ENCODE measurements around the gene NPM3. TPM values are rescaled to one million over a fixed set of nuclear protein-coding genes. Genes with fewer than 3 reads are reported as not detected.

The NPM3 gene
- total and polyA plus RNA-seq, 2 of the 4 experiments (the other 2 are of a cell fraction) = 84.1 to 112 TPM

DNA sequence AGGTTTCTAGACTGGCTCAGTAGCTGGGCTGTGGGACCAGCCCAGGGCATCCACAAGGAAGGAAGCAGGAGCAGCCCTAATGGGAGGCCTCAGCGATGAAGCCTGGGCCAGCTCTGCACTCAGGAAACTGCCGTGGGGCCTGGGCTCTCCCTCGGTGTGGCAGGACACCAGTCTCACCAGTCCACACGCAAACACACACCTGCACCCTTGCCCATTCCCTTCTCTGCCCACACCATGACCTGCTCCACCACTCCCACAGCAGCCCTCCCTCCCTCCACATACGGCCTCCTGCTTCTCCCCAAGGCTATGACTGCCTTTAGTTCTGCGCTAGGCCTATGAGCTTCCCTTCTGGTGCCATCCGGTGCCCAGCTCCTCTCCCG lies 14.5 kb downstream of the NPM3 start:
- Histone ChIP-seq H3K27me3 (ENCODE audit: control insufficient read depth, insufficient read depth, low read length) (peaks cover 88% of the 10 kb centered on the region), H3K56ac (ENCODE audit: extremely low read depth, insufficient read depth, low read length) (no peak overlapping the region), H3K14ac (replicated peaks; ENCODE audit: low read depth, low read length) (no peak overlapping the region), H4K20me1 (ENCODE audit: insufficient read depth, low read length) (no peaks in the 10 kb centered on the region), H4K8ac (ENCODE audit: low read depth in 2 of 2, low read length in 2 of 2) (no peak overlapping the region), H3K4me1 (ENCODE audit: control insufficient read depth, insufficient read depth, low read length) (no peaks in the 10 kb centered on the region), H2BK15ac (ENCODE audit: low read depth, low read length) (no peak overlapping the region), H2BK120ac (ENCODE audit: low read depth, low read length) (no peak overlapping the region), H3K9me3 (ENCODE audit: control insufficient read depth, insufficient read depth, low read length) (no peaks in the 10 kb centered on the region; the same call in 1 of the 2 replicates), H3K9ac (ENCODE audit: low read depth, low read length) (no peak overlapping the region), H2BK5ac (ENCODE audit: low read depth, low read length, poor library complexity, severe bottlenecking) (no peak overlapping the region), H3K4me2 (ENCODE audit: low read depth, low read length) (no peak overlapping the region), H2AK5ac (ENCODE audit: low read depth, low read length) (no peak overlapping the region), H4K91ac (ENCODE audit: insufficient read depth, low read depth, low read length) (no peak overlapping the region), H3K18ac (ENCODE audit: low read depth, low read length) (no peak overlapping the region), H3K36me3 (ENCODE audit: control insufficient read depth, insufficient read depth, low read length) (no peaks in the 10 kb centered on the region), H3K23ac (ENCODE audit: low read depth, low read length) (0 out of 2 replicates have a peak overlapping the region, but pooled peaks have one; percentile 14), H4K5ac (ENCODE audit: low read depth, low read length) (no peak overlapping the region), H2AFZ (replicated peaks; ENCODE audit: low read length, poor library complexity) (no peak overlapping the region), H2BK20ac (ENCODE audit: low read depth, low read length) (no peak overlapping the region), H3K27ac (ENCODE audit: insufficient read depth, low read length) (no peak overlapping the region), H2AK9ac (replicated peaks; ENCODE audit: low read depth, low read length, poor library complexity) (no peak overlapping the region), H3K4me3 (ENCODE audit: insufficient read depth, low read depth, low read length) (no peak overlapping the region), H3K79me1 (ENCODE audit: low read depth in 1 of 2, low read length in 2 of 2) (no peaks in the 10 kb centered on the region), H3K4ac (ENCODE audit: low read depth, low read length) (no peak overlapping the region), H3K9me1 (ENCODE audit: insufficient read depth, low read length) (no peaks in the 10 kb centered on the region)
- intact Hi-C loops (cut with micrococcal nuclease) = no loop called here
- POLR2A ChIA-PET (ENCODE audit: unreplicated experiment) = no interaction called here
- dilution Hi-C loops (cut with HindIII; ENCODE audit: low sequenced_read_pairs, unreplicated experiment) = no loop called here
- in situ Hi-C loops (cut with MboI; ENCODE audit: low sequenced_read_pairs) = no loop called here
- BruUV-seq (replicated peaks) = no TSS peak
- CTCF ChIA-PET = interaction anchor here (0.5 kb wide), 1 partner anchor 19 kb away, joined by 6 read pairs; no protein-coding TSS in a partner anchor
- TF ChIP-seq MXI1 (IDR thresholded peaks at IDR 0.05; ENCODE audit: borderline replicate concordance, low read depth, low read length) (no peak), BHLHE40 (IDR thresholded peaks at IDR 0.05; ENCODE audit: low read depth, low read length) (no peak), MAFK (IDR thresholded peaks at IDR 0.05; ENCODE audit: low read depth, low read length) (no peak), SMC3 (IDR thresholded peaks at IDR 0.05; ENCODE audit: low read depth, low read length) (no peak), CEBPB (IDR thresholded peaks at IDR 0.05; ENCODE audit: low read depth, low read length) (no peak), MAZ (IDR thresholded peaks at IDR 0.05; ENCODE audit: borderline replicate concordance, low read depth, low read length) (no peak), POLR2A (IDR thresholded peaks at IDR 0.05; ENCODE audit: low read depth, low read length) (no peak), RAD21 (IDR thresholded peaks at IDR 0.05; ENCODE audit: low read length) (no peak), RCOR1 (IDR thresholded peaks at IDR 0.05; ENCODE audit: insufficient replicate concordance, low read length) (no peak), RFX5 (IDR thresholded peaks at IDR 0.05; ENCODE audit: low read depth, low read length) (no peak), CHD1 (IDR thresholded peaks at IDR 0.05; ENCODE audit: low read depth, low read length) (no peak), FOS (IDR thresholded peaks at IDR 0.05; ENCODE audit: low read depth, low read length) (no peak), NFE2L2 (IDR thresholded peaks at IDR 0.05; ENCODE audit: low read depth, low read length) (no peak)
- TF ChIP-seq, protein P1, sequence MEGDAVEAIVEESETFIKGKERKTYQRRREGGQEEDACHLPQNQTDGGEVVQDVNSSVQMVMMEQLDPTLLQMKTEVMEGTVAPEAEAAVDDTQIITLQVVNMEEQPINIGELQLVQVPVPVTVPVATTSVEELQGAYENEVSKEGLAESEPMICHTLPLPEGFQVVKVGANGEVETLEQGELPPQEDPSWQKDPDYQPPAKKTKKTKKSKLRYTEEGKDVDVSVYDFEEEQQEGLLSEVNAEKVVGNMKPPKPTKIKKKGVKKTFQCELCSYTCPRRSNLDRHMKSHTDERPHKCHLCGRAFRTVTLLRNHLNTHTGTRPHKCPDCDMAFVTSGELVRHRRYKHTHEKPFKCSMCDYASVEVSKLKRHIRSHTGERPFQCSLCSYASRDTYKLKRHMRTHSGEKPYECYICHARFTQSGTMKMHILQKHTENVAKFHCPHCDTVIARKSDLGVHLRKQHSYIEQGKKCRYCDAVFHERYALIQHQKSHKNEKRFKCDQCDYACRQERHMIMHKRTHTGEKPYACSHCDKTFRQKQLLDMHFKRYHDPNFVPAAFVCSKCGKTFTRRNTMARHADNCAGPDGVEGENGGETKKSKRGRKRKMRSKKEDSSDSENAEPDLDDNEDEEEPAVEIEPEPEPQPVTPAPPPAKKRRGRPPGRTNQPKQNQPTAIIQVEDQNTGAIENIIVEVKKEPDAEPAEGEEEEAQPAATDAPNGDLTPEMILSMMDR (conservative IDR thresholded peaks at IDR 0.05; ENCODE audit: low read depth, low read length) = no peak
- TF ChIP-seq, protein P2, sequence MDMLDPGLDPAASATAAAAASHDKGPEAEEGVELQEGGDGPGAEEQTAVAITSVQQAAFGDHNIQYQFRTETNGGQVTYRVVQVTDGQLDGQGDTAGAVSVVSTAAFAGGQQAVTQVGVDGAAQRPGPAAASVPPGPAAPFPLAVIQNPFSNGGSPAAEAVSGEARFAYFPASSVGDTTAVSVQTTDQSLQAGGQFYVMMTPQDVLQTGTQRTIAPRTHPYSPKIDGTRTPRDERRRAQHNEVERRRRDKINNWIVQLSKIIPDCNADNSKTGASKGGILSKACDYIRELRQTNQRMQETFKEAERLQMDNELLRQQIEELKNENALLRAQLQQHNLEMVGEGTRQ (IDR thresholded peaks at IDR 0.05; ENCODE audit: low read depth, low read length) = no peak
- TF ChIP-seq, protein P3, sequence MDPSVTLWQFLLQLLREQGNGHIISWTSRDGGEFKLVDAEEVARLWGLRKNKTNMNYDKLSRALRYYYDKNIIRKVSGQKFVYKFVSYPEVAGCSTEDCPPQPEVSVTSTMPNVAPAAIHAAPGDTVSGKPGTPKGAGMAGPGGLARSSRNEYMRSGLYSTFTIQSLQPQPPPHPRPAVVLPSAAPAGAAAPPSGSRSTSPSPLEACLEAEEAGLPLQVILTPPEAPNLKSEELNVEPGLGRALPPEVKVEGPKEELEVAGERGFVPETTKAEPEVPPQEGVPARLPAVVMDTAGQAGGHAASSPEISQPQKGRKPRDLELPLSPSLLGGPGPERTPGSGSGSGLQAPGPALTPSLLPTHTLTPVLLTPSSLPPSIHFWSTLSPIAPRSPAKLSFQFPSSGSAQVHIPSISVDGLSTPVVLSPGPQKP (IDR thresholded peaks at IDR 0.05; ENCODE audit: borderline replicate concordance, low read depth, low read length) = no peak
- no peak for ATAC-seq (ENCODE audit: low read depth)
- DNase-seq = no peak
- 89% methylated on average over 3 of the region's 8 CpGs; no CpG with 5 or more reads in 1 of the 2 experiments for WGBS, 2 experiments (ENCODE audit: extremely low coverage in 2 of 2, insufficient read length in 1 of 2)
